Amygdala (tissue), 56 donors: Measurements from ENCODE around the gene FBLN2.
A peak's percentile ranks its signal among the peaks of the same experiment; 100 is the strongest.

Source experiments
- DNase-seq, 56 donors: peaks; one replicate each; lab custom pipeline; 2025; lab: John Stamatoyannopoulos, UW

FBLN2 gene

GRCh38 chr3:13529196-13530112 lies 19.5 kb upstream of the FBLN2 start:
- DNase-seq = no peak

GRCh38 chr3:13530241-13531009 lies 18.5 kb upstream of the FBLN2 start:
- DNase-seq = no peak

GRCh38 chr3:13532085-13532484 lies 16.8 kb upstream of the FBLN2 start:
- no peak for DNase-seq

GRCh38 chr3:13532631-13533030 lies 16.3 kb upstream of the FBLN2 start:
- DNase-seq = no peak

- no peak for DNase-seq
These were observed 15.0 kb upstream of the FBLN2 start for GRCh38 chr3:13533885-13534301.

GRCh38 chr3:13535526-13535875 lies 13.4 kb upstream of the FBLN2 start:
- no peak for DNase-seq

- peak in 24 of 56 donors; percentile 14 to 53 (median 28) for DNase-seq
These were observed 13.0 kb upstream of the FBLN2 start for GRCh38 chr3:13535905-13536304.

GRCh38 chr3:13536432-13536831 lies 12.5 kb upstream of the FBLN2 start:
- DNase-seq = no peak

- no peak for DNase-seq
These were observed 12.1 kb upstream of the FBLN2 start for GRCh38 chr3:13536832-13537231.

- no peak for DNase-seq
These were observed 11.5 kb upstream of the FBLN2 start for GRCh38 chr3:13537244-13537908.

GRCh38 chr3:13537909-13538296 lies 11.0 kb upstream of the FBLN2 start:
- no peak for DNase-seq

- DNase-seq = no peak
These were observed 10.2 kb upstream of the FBLN2 start for GRCh38 chr3:13538520-13539291.

GRCh38 chr3:13539292-13539638 lies 9.7 kb upstream of the FBLN2 start:
- DNase-seq = no peak

- no peak for DNase-seq
These were observed 9.3 kb upstream of the FBLN2 start for GRCh38 chr3:13539671-13540070.

- DNase-seq = no peak
These were observed 8.5 kb upstream of the FBLN2 start for GRCh38 chr3:13540297-13540995.

GRCh38 chr3:13541691-13542090 lies 7.2 kb upstream of the FBLN2 start:
- no peak for DNase-seq

- no peak for DNase-seq
These were observed 6.8 kb upstream of the FBLN2 start for GRCh38 chr3:13542142-13542541.

- DNase-seq = no peak
These were observed 5.7 kb upstream of the FBLN2 start for GRCh38 chr3:13543253-13543652.

- DNase-seq = no peak
These were observed 4.6 kb upstream of the FBLN2 start for GRCh38 chr3:13544293-13544831.
